GM20000 (cell line): Measurements from ENCODE around the gene LTBP1.

Experiments
- DNase-seq: peaks from one replicate; pipeline ENCODE4 v3.0.0; 2012; ENCODE audit warnings: low spot score
- TF ChIP-seq, protein P1 (sequence below): IDR thresholded peaks from 2 replicates; pipeline ENCODE4 v1.5.1; 2012; ENCODE audit warnings: mild to moderate bottlenecking, control low read depth; ENCODE audit errors: extremely low read depth, missing control alignments

The LTBP1 gene

GRCh38 chr2:33322612-33323011, 375.9 kb downstream of the LTBP1 start:
- TF ChIP-seq, protein P1, sequence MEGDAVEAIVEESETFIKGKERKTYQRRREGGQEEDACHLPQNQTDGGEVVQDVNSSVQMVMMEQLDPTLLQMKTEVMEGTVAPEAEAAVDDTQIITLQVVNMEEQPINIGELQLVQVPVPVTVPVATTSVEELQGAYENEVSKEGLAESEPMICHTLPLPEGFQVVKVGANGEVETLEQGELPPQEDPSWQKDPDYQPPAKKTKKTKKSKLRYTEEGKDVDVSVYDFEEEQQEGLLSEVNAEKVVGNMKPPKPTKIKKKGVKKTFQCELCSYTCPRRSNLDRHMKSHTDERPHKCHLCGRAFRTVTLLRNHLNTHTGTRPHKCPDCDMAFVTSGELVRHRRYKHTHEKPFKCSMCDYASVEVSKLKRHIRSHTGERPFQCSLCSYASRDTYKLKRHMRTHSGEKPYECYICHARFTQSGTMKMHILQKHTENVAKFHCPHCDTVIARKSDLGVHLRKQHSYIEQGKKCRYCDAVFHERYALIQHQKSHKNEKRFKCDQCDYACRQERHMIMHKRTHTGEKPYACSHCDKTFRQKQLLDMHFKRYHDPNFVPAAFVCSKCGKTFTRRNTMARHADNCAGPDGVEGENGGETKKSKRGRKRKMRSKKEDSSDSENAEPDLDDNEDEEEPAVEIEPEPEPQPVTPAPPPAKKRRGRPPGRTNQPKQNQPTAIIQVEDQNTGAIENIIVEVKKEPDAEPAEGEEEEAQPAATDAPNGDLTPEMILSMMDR, result no peak

DNA sequence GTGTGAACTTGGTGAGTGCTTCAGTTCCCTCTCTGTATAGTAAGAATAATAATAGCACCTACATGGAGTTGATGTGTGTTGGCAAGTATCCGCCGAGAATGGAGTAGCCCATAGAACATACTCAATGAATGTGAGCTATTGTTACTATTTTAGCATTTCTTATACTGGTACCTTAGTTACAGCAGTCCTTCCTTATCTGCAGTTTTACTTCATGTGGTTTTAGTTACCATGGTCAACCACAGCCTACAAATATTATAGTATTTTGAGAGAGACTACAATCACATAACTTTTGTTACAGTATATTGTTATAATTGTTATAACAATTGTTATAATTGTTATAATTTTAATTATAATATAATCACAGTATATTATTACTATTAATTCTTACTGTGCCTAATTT, 377.2 kb downstream of the LTBP1 start:
- TF ChIP-seq, protein P1, result no peak
- DNase-seq, result no peak

More at GRCh38 chr2:33322612-33323011, 375.9 kb downstream of the LTBP1 start:
- no peak for DNase-seq

GRCh38 chr2:33326100-33326499, 379.3 kb downstream of the LTBP1 start:
- DNase-seq, result no peak
- TF ChIP-seq, protein P1, result no peak

GRCh38 chr2:33333433-33333832, 386.7 kb downstream of the LTBP1 start:
- no peak for DNase-seq
- TF ChIP-seq, protein P1, result no peak

- TF ChIP-seq, protein P1, result no peak
- no peak for DNase-seq
Measured at GRCh38 chr2:33334083-33334482, 387.3 kb downstream of the LTBP1 start.

DNA sequence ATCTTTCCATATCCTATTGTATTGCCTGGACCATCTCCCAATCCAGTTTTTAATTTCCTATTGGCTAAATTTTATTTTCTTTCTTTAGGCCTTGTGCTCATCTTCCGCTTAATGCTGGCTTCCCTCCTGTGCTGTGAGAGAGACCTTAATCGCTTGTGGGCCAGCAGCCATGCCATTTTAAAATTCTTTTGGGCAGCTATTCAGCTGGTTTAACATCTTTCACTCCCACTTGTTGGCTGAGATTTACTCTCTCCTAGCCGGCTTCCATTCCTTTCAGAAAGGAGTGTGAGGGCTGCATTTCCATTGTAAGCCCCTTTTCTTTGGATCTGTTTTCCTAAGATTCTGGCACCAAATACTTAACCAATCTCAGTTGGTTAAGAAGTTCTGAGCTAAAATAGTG, 388.8 kb downstream of the LTBP1 start:
- DNase-seq, result no peak
- TF ChIP-seq, protein P1, result no peak

DNA sequence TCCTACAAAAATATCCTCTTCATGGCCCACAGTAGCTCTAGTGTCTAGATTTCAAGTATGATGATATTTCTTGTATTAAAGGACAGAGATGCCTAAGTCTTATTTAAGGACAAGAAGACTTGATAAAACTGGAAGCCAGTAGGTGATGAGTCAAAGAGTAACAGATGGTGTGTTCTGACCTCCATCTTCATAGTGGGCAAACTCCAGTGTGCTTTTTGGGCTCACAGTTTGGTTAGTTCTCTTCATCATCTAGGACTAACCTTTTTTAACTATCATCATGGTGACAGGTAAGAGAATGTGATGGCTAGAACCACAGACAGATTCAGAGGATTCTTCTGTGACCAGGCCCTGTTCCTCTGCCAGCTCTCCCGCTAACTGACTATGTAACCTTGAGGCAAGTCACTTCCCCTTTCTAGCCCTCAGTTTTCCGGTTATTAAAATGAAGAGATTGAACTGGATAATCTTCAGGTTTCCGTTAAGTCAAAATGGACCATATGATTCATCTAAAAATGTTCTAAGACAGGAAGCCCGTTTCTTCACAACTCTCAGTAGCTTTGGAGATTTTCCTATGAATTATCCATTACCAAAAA, 389.4 kb downstream of the LTBP1 start:
- TF ChIP-seq, protein P1, result no peak

More for the DNA sequence above, 389.4 kb downstream of the LTBP1 start:
- DNase-seq, result no peak
